IMR-90 (cell line): Measurements from ENCODE around the gene TXNRD1. TPM values are rescaled to one million over a fixed set of nuclear protein-coding genes. Genes with fewer than 3 reads are reported as not detected.

ENCODE experiments used
- ATAC-seq: fragments of 200-7000 bp; cut with Tn5 transposase; 2 replicates; pipeline ENCODE4 v1.9.1; 2020; ENCODE audit warnings: low read depth, mild to moderate bottlenecking, moderate library complexity
- BruUV-seq: library from RNA; stranded (reverse); fragments of 400-500 nt; replicated peaks from 2 replicates; lab custom pipeline; 2021; lab: Mats Ljungman, UMichigan
- CTCF ChIA-PET: fragments of 300-600 bp; formaldehyde crosslinking; extraction: SDS; loops from one replicate; lab custom pipeline; 2021; ENCODE audit warnings: antibody characterized with exemption; lab: Yijun Ruan, JAX
- POLR2A ChIA-PET: fragments of 300-600 bp; sonication (Branson Sonifier 250); formaldehyde crosslinking; loops from one replicate; lab custom pipeline; 2022; ENCODE audit warnings: antibody characterized with exemption; ENCODE audit not compliant: unreplicated experiment; lab: Charles Lee
- DNase-seq: peaks from one replicate; pipeline ENCODE4 v3.0.0; 2013
- H2AFZ ChIP-seq: replicated peaks from 2 replicates; pipeline ENCODE3; 2013; ENCODE audit warnings: low read length, mild to moderate bottlenecking; ENCODE audit not compliant: poor library complexity
- H2AK5ac ChIP-seq: 2 replicates; pipeline ENCODE4 v1.6.1; 2013; ENCODE audit warnings: low read depth, low read length, inconsistent platforms
- H2AK9ac ChIP-seq: replicated peaks from 2 replicates; pipeline ENCODE3; 2013; ENCODE audit warnings: mild to moderate bottlenecking, low read depth, low read length, moderate library complexity; ENCODE audit not compliant: poor library complexity
- H2BK120ac ChIP-seq: 2 replicates; pipeline ENCODE4 v1.6.1; 2013; ENCODE audit warnings: low read depth, low read length, inconsistent platforms
- H2BK15ac ChIP-seq: 3 replicates; pipeline ENCODE4 v1.6.1; 2013; ENCODE audit warnings: low read depth, low read length, inconsistent platforms
- H2BK20ac ChIP-seq: 2 replicates; pipeline ENCODE4 v1.6.1; 2013; ENCODE audit warnings: low read depth, mild to moderate bottlenecking, inconsistent platforms, low read length, moderate library complexity
- H2BK5ac ChIP-seq: 2 replicates; pipeline ENCODE4 v1.6.1; 2013; ENCODE audit warnings: mild to moderate bottlenecking, low read depth, low read length, inconsistent platforms; ENCODE audit not compliant: poor library complexity, severe bottlenecking
- H3K14ac ChIP-seq: replicated peaks from 2 replicates; pipeline ENCODE4 v1.6.1; 2013; ENCODE audit warnings: low read depth, low read length, inconsistent platforms
- H3K18ac ChIP-seq: 2 replicates; pipeline ENCODE4 v1.6.1; 2013; ENCODE audit warnings: low read depth, low read length, control low read depth
- H3K23ac ChIP-seq: 2 replicates; pipeline ENCODE4 v1.6.1; 2013; ENCODE audit warnings: low read depth, low read length, inconsistent platforms
- H3K27ac ChIP-seq: 2 replicates; pipeline ENCODE4 v1.5.1; 2013; ENCODE audit warnings: mild to moderate bottlenecking, control low read depth, low read length; ENCODE audit not compliant: insufficient read depth
- H3K27me3 ChIP-seq: 2 replicates; pipeline ENCODE4 v1.6.1; 2013; ENCODE audit warnings: low read length; ENCODE audit not compliant: control insufficient read depth, insufficient read depth
- H3K36me3 ChIP-seq: 2 replicates; pipeline ENCODE4 v1.6.1; 2013; ENCODE audit warnings: low read length, mixed read lengths; ENCODE audit not compliant: control insufficient read depth, insufficient read depth
- H3K4ac ChIP-seq: 2 replicates; pipeline ENCODE4 v1.6.1; 2013; ENCODE audit warnings: low read depth, low read length, inconsistent platforms
- H3K4me1 ChIP-seq: 2 replicates; pipeline ENCODE4 v1.6.1; 2013; ENCODE audit warnings: low read length, mixed read lengths; ENCODE audit not compliant: control insufficient read depth, insufficient read depth
- H3K4me2 ChIP-seq: 2 replicates; pipeline ENCODE4 v1.6.1; 2013; ENCODE audit warnings: low read depth, mild to moderate bottlenecking, control low read depth, low read length, moderate library complexity
- H3K4me3 ChIP-seq: 2 replicates; pipeline ENCODE4 v1.5.1; 2013; ENCODE audit warnings: low read depth, mild to moderate bottlenecking, control low read depth, low read length, moderate library complexity; ENCODE audit not compliant: insufficient read depth
- H3K56ac ChIP-seq: 2 replicates; pipeline ENCODE4 v1.6.1; 2013; ENCODE audit warnings: low read length, inconsistent platforms; ENCODE audit not compliant: insufficient read depth; ENCODE audit errors: extremely low read depth
- H3K79me1 ChIP-seq, 2 experiments: 2 replicates each; pipeline ENCODE4 v1.6.1; 2013; ENCODE audit warnings: low read length in 2 of 2, inconsistent platforms in 1 of 2, low read depth in 1 of 2
- H3K9ac ChIP-seq: 2 replicates; pipeline ENCODE4 v1.6.1; 2013; ENCODE audit warnings: low read depth, low read length, control low read depth
- H3K9me1 ChIP-seq: 2 replicates; pipeline ENCODE4 v1.6.1; 2013; ENCODE audit warnings: low read length, inconsistent platforms; ENCODE audit not compliant: insufficient read depth
- H3K9me3 ChIP-seq: 2 replicates; pipeline ENCODE4 v1.6.1; 2013; ENCODE audit warnings: low read length; ENCODE audit not compliant: control insufficient read depth, insufficient read depth
- H4K20me1 ChIP-seq: 2 replicates; pipeline ENCODE4 v1.6.1; 2013; ENCODE audit warnings: low read length, inconsistent platforms; ENCODE audit not compliant: insufficient read depth
- H4K5ac ChIP-seq: 2 replicates; pipeline ENCODE4 v1.6.1; 2013; ENCODE audit warnings: mild to moderate bottlenecking, low read depth, low read length, control low read depth
- H4K8ac ChIP-seq, 2 experiments: 2 replicates each; pipeline ENCODE4 v1.6.1; 2013; ENCODE audit warnings: low read depth in 2 of 2, low read length in 2 of 2, control low read depth in 1 of 2, inconsistent platforms in 1 of 2
- H4K91ac ChIP-seq: 2 replicates; pipeline ENCODE4 v1.6.1; 2013; ENCODE audit warnings: low read depth, low read length, inconsistent platforms; ENCODE audit not compliant: insufficient read depth
- BHLHE40 ChIP-seq: fragments of 150-350 bp; IDR thresholded peaks from 2 replicates; pipeline ENCODE4 v1.6.1; 2016; ENCODE audit warnings: mild to moderate bottlenecking, low read depth, low read length
- CEBPB ChIP-seq: IDR thresholded peaks from 2 replicates; pipeline ENCODE4 v1.6.1; 2012; ENCODE audit warnings: low read depth, low read length, improper control_type of control experiment
- CHD1 ChIP-seq: IDR thresholded peaks from 2 replicates; pipeline ENCODE4 v1.6.1; 2012; ENCODE audit warnings: low read depth, low read length, improper control_type of control experiment
- CTCF ChIP-seq: conservative IDR thresholded peaks from 2 replicates; pipeline ENCODE4 v1.5.1; 2012; ENCODE audit warnings: mild to moderate bottlenecking, low read depth, low read length, improper control_type of control experiment
- ELK1 ChIP-seq: fragments of 150-350 bp; IDR thresholded peaks from 2 replicates; pipeline ENCODE4 v1.6.1; 2016; ENCODE audit warnings: low read depth, mild to moderate bottlenecking, low read length, moderate library complexity, borderline replicate concordance
- FOS ChIP-seq: fragments of 150-350 bp; IDR thresholded peaks from 2 replicates; pipeline ENCODE4 v1.6.1; 2016; ENCODE audit warnings: low read depth, low read length
- MAFK ChIP-seq: IDR thresholded peaks from 2 replicates; pipeline ENCODE4 v1.6.1; 2012; ENCODE audit warnings: low read depth, low read length, improper control_type of control experiment
- MAZ ChIP-seq: IDR thresholded peaks from 2 replicates; pipeline ENCODE4 v1.6.1; 2012; ENCODE audit warnings: low read depth, mild to moderate bottlenecking, low read length, improper control_type of control experiment, moderate library complexity, borderline replicate concordance
- MXI1 ChIP-seq: IDR thresholded peaks from 2 replicates; pipeline ENCODE4 v1.6.1; 2012; ENCODE audit warnings: low read depth, mild to moderate bottlenecking, low read length, moderate library complexity, borderline replicate concordance
- NFE2L2 ChIP-seq: fragments of 150-350 bp; IDR thresholded peaks from 2 replicates; pipeline ENCODE4 v1.6.1; 2016; ENCODE audit warnings: low read depth, mild to moderate bottlenecking, low read length
- POLR2A ChIP-seq: IDR thresholded peaks from 2 replicates; pipeline ENCODE4 v1.6.1; 2012; ENCODE audit warnings: mild to moderate bottlenecking, low read depth, low read length
- RAD21 ChIP-seq: IDR thresholded peaks from 2 replicates; pipeline ENCODE4 v1.6.1; 2012; ENCODE audit warnings: low read length, improper control_type of control experiment
- RCOR1 ChIP-seq: IDR thresholded peaks from 2 replicates; pipeline ENCODE4 v1.6.1; 2012; ENCODE audit warnings: mild to moderate bottlenecking, low read length, improper control_type of control experiment; ENCODE audit not compliant: insufficient replicate concordance
- USF2 ChIP-seq: fragments of 150-350 bp; IDR thresholded peaks from 2 replicates; pipeline ENCODE4 v1.6.1; 2017; ENCODE audit warnings: mild to moderate bottlenecking, antibody characterized with exemption, low read length, low read depth
- WGBS, 2 experiments: methylation state at CpG; one replicate each; pipeline versions ENCODE4 v1.1.5 to v1.1.7; 2013; ENCODE audit warnings: missing lambda C conversion rate in 2 of 2; ENCODE audit not compliant: insufficient read length in 1 of 2; ENCODE audit errors: extremely low coverage in 2 of 2; 5-methylcytosine and 5-hydroxymethylcytosine counted together
- dilution Hi-C: fragments of 300-500 bp; cut with HindIII; formaldehyde crosslinking; loops from one replicate; pipeline ENCODE4 v1.14.3; 2018; ENCODE audit warnings: low sequenced_read_pairs; ENCODE audit not compliant: unreplicated experiment
- in situ Hi-C: fragments of 300-500 bp; cut with MboI; formaldehyde crosslinking; loops from 3 replicates; pipeline ENCODE4 v1.14.3; 2019; ENCODE audit warnings: low sequenced_read_pairs, inconsistent platforms, mixed read lengths
- intact Hi-C: fragments of 100-400 bp; cut with micrococcal nuclease; formaldehyde crosslinking; loops from 2 replicates; pipeline ENCODE4 v1.10.0; 2022
- polyA plus RNA-seq, 3 experiments: library from polyadenylated mRNA; depleted of rRNA; stranded (reverse); fragments of >200 nt; gene quantifications; 2 replicates each; pipeline ENCODE4 v1.2.3, GENCODE V29; 2012; ENCODE audit warnings: low replicate concordance in 1 of 3
- total RNA-seq: library from RNA; depleted of rRNA; stranded (reverse); fragments of >200 nt; gene quantifications from 2 replicates; pipeline ENCODE4 v1.2.3, GENCODE V29; 2012

The TXNRD1 gene
- total and polyA plus RNA-seq, 2 of the 4 experiments (the other 2 are of a cell fraction), result 379 to 582 TPM

- TF ChIP-seq FOS (no peak), CEBPB (no peak), ELK1 (no peak), CTCF (no peak), MAFK (no peak), NFE2L2 (no peak), MAZ (no peak), USF2 (no peak), RAD21 (no peak), BHLHE40 (no peak), MXI1 (no peak), CHD1 (no peak), POLR2A (no peak), RCOR1 (no peak)
- no peak overlapping the region for H2BK20ac ChIP-seq
- H3K4me2 ChIP-seq, result no peak overlapping the region
- BruUV-seq, result no TSS peak
- peaks cover 9% of the 10 kb centered on the region for H3K9me1 ChIP-seq
- no peaks in the 10 kb centered on the region for H3K79me1 ChIP-seq
- no peaks in the 10 kb centered on the region for H4K20me1 ChIP-seq
- H3K4me3 ChIP-seq, result no peak overlapping the region
- H3K14ac ChIP-seq, result no peak overlapping the region
- ATAC-seq (no peak), DNase-seq (no peak)
- H3K4me1 ChIP-seq, result peaks cover 15% of the 10 kb centered on the region
- H2AK5ac ChIP-seq, result no peak overlapping the region
- H3K27ac ChIP-seq, result no peak overlapping the region
- H2AK9ac ChIP-seq, result no peak overlapping the region
- intact Hi-C loops (no loop called here), in situ Hi-C loops (no loop called here), dilution Hi-C loops (no loop called here)
- ChIA-PET CTCF (interaction anchor here (0.6 kb wide), 1 partner anchor 107 kb away, joined by 4 read pairs; no protein-coding TSS in a partner anchor), POLR2A (no interaction called here)
- H3K23ac ChIP-seq, result no peak overlapping the region
- H3K9me3 ChIP-seq, result peaks cover 6% of the 10 kb centered on the region
- no peak overlapping the region for H3K18ac ChIP-seq
- no peak overlapping the region for H3K56ac ChIP-seq
- H4K91ac ChIP-seq, result no peak overlapping the region
- no peak overlapping the region for H2AFZ ChIP-seq
- no peak overlapping the region for H4K8ac ChIP-seq
- no peaks in the 10 kb centered on the region for H3K27me3 ChIP-seq
- H2BK15ac ChIP-seq, result no peak overlapping the region
- WGBS, 2 experiments, result no CpG with 5 or more reads among the region's 2 CpGs
- no peaks in the 10 kb centered on the region; the same call in 1 of the 2 replicates for H3K36me3 ChIP-seq
- H2BK120ac ChIP-seq, result no peak overlapping the region
- no peak overlapping the region for H3K9ac ChIP-seq
- H2BK5ac ChIP-seq, result no peak overlapping the region
- H3K4ac ChIP-seq, result no peak overlapping the region
- no peak overlapping the region for H4K5ac ChIP-seq
Measured at GRCh38 chr12:104374071-104374470, 158.5 kb downstream of the TXNRD1 start.
